HCT116 (cell line): ENCODE data around the gene ZBTB42. TPM values are rescaled to one million over a fixed set of nuclear protein-coding genes. Genes with fewer than 3 reads are reported as not detected.
A peak's percentile ranks its signal among the peaks of the same experiment; 100 is the strongest.

ENCODE experiments used
- ATAC-seq: fragments of 200-7000 bp; cut with Tn5 transposase; 2 replicates; pipeline ENCODE4 v1.9.1; 2020; ENCODE audit warnings: mild to moderate bottlenecking, moderate library complexity
- BruUV-seq: library from RNA; stranded (reverse); fragments of 400-500 nt; replicated peaks from 2 replicates; lab custom pipeline; 2021; lab: Mats Ljungman, UMichigan
- CTCF ChIA-PET: fragments of 300-600 bp; sonication (Branson Sonifier 250); formaldehyde crosslinking; loops from one replicate; lab custom pipeline; 2021; ENCODE audit warnings: antibody characterized with exemption; lab: Charles Lee
- POLR2A ChIA-PET: fragments of 300-600, 350-600 bp; sonication (Branson Sonifier 250); formaldehyde crosslinking; loops from one replicate; lab custom pipeline; 2021; ENCODE audit warnings: antibody characterized with exemption; lab: Charles Lee
- RAD21 ChIA-PET, 2 experiments: fragments of 300-600 bp; sonication (Branson Sonifier 250); formaldehyde crosslinking; loops; one replicate each; lab custom pipeline; 2023; ENCODE audit warnings: low total read pairs in 2 of 2; ENCODE audit not compliant: uncharacterized antibody in 2 of 2, unreplicated experiment in 2 of 2, low non-redundant PET in 1 of 2; lab: Charles Lee
- DNase-seq: peaks from one replicate; pipeline ENCODE4 v3.0.0-alpha.2; 2010; ENCODE audit warnings: low read depth, low spot score
- H2AFZ ChIP-seq: fragments of 200-600 bp; shearing (Covaris generic), sonication (generic); 2 replicates; pipeline ENCODE4 v1.6.1; 2017; ENCODE audit warnings: low read depth, mixed run types, mixed read lengths, antibody characterized with exemption, low read length; ENCODE audit not compliant: poor library complexity, severe bottlenecking
- H3K27ac ChIP-seq: 2 replicates; pipeline ENCODE4 v1.5.1; 2012; ENCODE audit warnings: low read depth, low read length
- H3K27me3 ChIP-seq: fragments of 200-600 bp; sonication (generic); 2 replicates; pipeline ENCODE4 v1.6.1; 2016; ENCODE audit warnings: mixed run types, low read length, mixed read lengths; ENCODE audit not compliant: insufficient read depth
- H3K36me3 ChIP-seq, 2 experiments: fragments of 200-500 bp in 1 of 2; fragments of 200-600 bp in 1 of 2; sonication (Bioruptor generic) in 1 of 2; sonication (generic) in 1 of 2; 2 replicates each; pipeline versions ENCODE4 v1.5.1 to v1.6.1; 2014 to 2016; ENCODE audit warnings: low read length in 2 of 2, inconsistent platforms in 1 of 2, mixed read lengths in 1 of 2, mixed run types in 1 of 2; ENCODE audit not compliant: insufficient read depth in 2 of 2, control insufficient read depth in 1 of 2
- H3K4me1 ChIP-seq, 2 experiments: fragments of 200-600 bp in 1 of 2; sonication (generic) in 1 of 2; 2 replicates each; pipeline versions ENCODE4 v1.5.1 to v1.6.1; 2012 to 2017; ENCODE audit warnings: low read length in 2 of 2, inconsistent platforms in 1 of 2, mild to moderate bottlenecking in 1 of 2, mixed read lengths in 1 of 2, mixed run types in 1 of 2, moderate library complexity in 1 of 2; ENCODE audit not compliant: insufficient read depth in 2 of 2, control insufficient read depth in 1 of 2
- H3K4me2 ChIP-seq: fragments of 200-600 bp; sonication (generic); 2 replicates; pipeline ENCODE4 v1.6.1; 2017; ENCODE audit warnings: mixed run types, low read length, mixed read lengths
- H3K4me3 ChIP-seq, 2 experiments: fragments of 200-600 bp in 1 of 2; sonication (generic) in 1 of 2; replicated peaks in 1 of 2; 2 replicates each; pipeline ENCODE4 v1.5.1; 2011 to 2016; ENCODE audit warnings: low read length in 2 of 2, control low read depth in 1 of 2, low read depth in 1 of 2, mild to moderate bottlenecking in 1 of 2, mixed read lengths in 1 of 2, mixed run types in 1 of 2
- H3K79me2 ChIP-seq: fragments of 200-600 bp; sonication (generic); 2 replicates; pipeline ENCODE4 v1.6.1; 2017; ENCODE audit warnings: mild to moderate bottlenecking, mixed run types, low read length, moderate library complexity, mixed read lengths; ENCODE audit not compliant: insufficient read depth
- H3K9ac ChIP-seq: fragments of 200-600 bp; sonication (generic); 2 replicates; pipeline ENCODE4 v1.6.1; 2016; ENCODE audit warnings: low read length, mixed read lengths
- H3K9me2 ChIP-seq: fragments of 200-600 bp; sonication (generic), shearing (Covaris generic); 2 replicates; pipeline ENCODE4 v1.6.1; 2017; ENCODE audit warnings: mixed run types, mild to moderate bottlenecking, moderate library complexity; ENCODE audit not compliant: insufficient read depth
- H3K9me3 ChIP-seq, 2 experiments: fragments of 200-500 bp in 1 of 2; fragments of 200-600 bp in 1 of 2; sonication (Bioruptor generic) in 1 of 2; sonication (generic) in 1 of 2; 2 replicates each; pipeline ENCODE4 v1.6.1; 2014 to 2017; ENCODE audit warnings: low read length in 2 of 2, mixed read lengths in 2 of 2, inconsistent platforms in 1 of 2, low read depth in 1 of 2, mild to moderate bottlenecking in 1 of 2, mixed run types in 1 of 2, moderate library complexity in 1 of 2; ENCODE audit not compliant: control insufficient read depth in 1 of 2, insufficient read depth in 1 of 2
- H4K20me1 ChIP-seq: fragments of 200-600 bp; sonication (generic), shearing (Covaris generic); 2 replicates; pipeline ENCODE4 v1.6.1; 2017; ENCODE audit warnings: mixed run types, mild to moderate bottlenecking, moderate library complexity; ENCODE audit not compliant: insufficient read depth
- CEBPB ChIP-seq: IDR thresholded peaks from 2 replicates; pipeline ENCODE4 v1.6.1; 2012; ENCODE audit warnings: low read depth
- EGR1 ChIP-seq: IDR thresholded peaks from 2 replicates; pipeline ENCODE4 v1.6.1; 2012; ENCODE audit warnings: low read depth
- EZH2phosphoT487 ChIP-seq: fragments of 200-600 bp; IDR thresholded peaks from 2 replicates; pipeline ENCODE4 v1.6.1; 2018; ENCODE audit warnings: antibody characterized with exemption, borderline replicate concordance
- FOSL1 ChIP-seq: IDR thresholded peaks from 2 replicates; pipeline ENCODE4 v1.6.1; 2012; ENCODE audit warnings: low read depth
- JUND ChIP-seq: IDR thresholded peaks from 2 replicates; pipeline ENCODE4 v1.6.1; 2012
- POLR2A ChIP-seq: IDR thresholded peaks from 2 replicates; pipeline ENCODE4 v1.7.0; 2011; ENCODE audit warnings: borderline replicate concordance; ENCODE audit not compliant: insufficient read depth, insufficient read length; ENCODE audit errors: extremely low read depth
- RAD21 ChIP-seq: IDR thresholded peaks from 2 replicates; pipeline ENCODE4 v1.6.1; 2012; ENCODE audit warnings: low read depth, mild to moderate bottlenecking
- SIN3A ChIP-seq: IDR thresholded peaks from 2 replicates; pipeline ENCODE4 v1.6.1; 2012; ENCODE audit warnings: low read depth
- TCF7L2 ChIP-seq: IDR thresholded peaks from 2 replicates; pipeline ENCODE4 v1.7.0; 2011; ENCODE audit warnings: borderline replicate concordance, inconsistent platforms; ENCODE audit not compliant: insufficient read depth, insufficient read length; ENCODE audit errors: extremely low read depth
- ZNF274 ChIP-seq: fragments of 200-500 bp; sonication (Bioruptor generic); IDR thresholded peaks from 2 replicates; pipeline ENCODE4 v1.6.1; 2014; ENCODE audit warnings: mild to moderate bottlenecking, low read depth, low read length, inconsistent platforms
- intact Hi-C: fragments of 100-400 bp; cut with micrococcal nuclease; formaldehyde crosslinking; loops from 2 replicates; pipeline ENCODE4 v1.10.0; 2022
- total RNA-seq: library from RNA; stranded (reverse); gene quantifications from one replicate; pipeline ENCODE4 v1.2.1, GENCODE V29; 2021; ENCODE audit not compliant: unreplicated experiment
- TF ChIP-seq, protein P1 (sequence below): IDR thresholded peaks from 2 replicates; pipeline ENCODE4 v1.6.1; 2012; ENCODE audit warnings: low read depth
- TF ChIP-seq, protein P2 (sequence below): IDR thresholded peaks from 2 replicates; pipeline ENCODE4 v1.6.1; 2012
- TF ChIP-seq, protein P3 (sequence below): IDR thresholded peaks from 2 replicates; pipeline ENCODE4 v1.6.1; 2011; ENCODE audit warnings: mild to moderate bottlenecking, low read length, moderate library complexity; ENCODE audit not compliant: insufficient replicate concordance; ENCODE audit errors: extremely low read depth
- TF ChIP-seq, protein P4 (sequence below): IDR thresholded peaks from 2 replicates; pipeline ENCODE4 v1.6.1; 2012

ZBTB42 gene
- total RNA-seq, 1 experiment from 2014 or later, result 4.4 TPM

DNA sequence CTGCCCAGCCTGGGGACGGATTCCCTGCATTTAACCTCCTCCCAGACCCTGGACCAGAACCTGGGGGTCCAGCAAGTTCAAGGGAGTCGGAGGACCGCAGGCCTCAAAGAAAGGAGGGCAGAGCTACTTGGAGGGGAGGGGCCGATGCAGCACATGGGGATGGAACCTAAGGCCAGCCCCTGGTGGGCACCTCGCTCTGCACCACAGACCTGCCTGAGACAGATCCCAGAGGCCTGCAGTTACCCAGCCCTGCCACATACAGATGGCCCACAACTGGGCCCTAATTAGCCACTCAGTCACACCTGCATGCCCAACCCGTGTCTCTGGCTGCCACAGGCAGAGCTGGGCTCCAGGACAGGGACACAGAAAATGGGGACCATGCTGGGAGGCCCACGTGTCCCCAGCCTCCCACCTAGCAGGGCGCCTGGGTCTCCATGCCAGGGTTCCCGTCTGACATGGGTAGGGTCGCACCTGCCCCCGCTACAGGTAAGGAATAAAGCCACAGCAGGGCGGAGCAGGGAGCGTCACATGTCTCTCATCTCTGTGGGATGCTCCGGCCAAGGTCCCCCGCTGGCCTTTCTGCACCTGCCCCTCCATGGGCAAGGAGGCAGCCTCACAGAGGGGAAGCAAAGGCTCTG, 22.1 kb upstream of the ZBTB42 start:
- no peaks in the 10 kb centered on the region; the same call in 1 of the 2 replicates for H3K79me2 ChIP-seq
- H3K36me3 ChIP-seq, result peaks cover 2 to 15% of the 10 kb centered on the region in 2 experiments; a peak in 2 of 4 replicates
- H3K9me2 ChIP-seq, result no peaks in the 10 kb centered on the region
- H3K9ac ChIP-seq, result no peak overlapping the region
- CTCF ChIA-PET, result no interaction called here
- H4K20me1 ChIP-seq, result no peaks in the 10 kb centered on the region
- intact Hi-C loops, result no loop called here
- DNase-seq, result no peak
- no peaks in the 10 kb centered on the region for H3K27me3 ChIP-seq
- no peak overlapping the region for H3K4me2 ChIP-seq
- no peak overlapping the region for H2AFZ ChIP-seq
- RAD21 ChIA-PET, result no interaction called here
- POLR2A ChIA-PET, result no interaction called here
- no peaks in the 10 kb centered on the region for H3K4me1 ChIP-seq
- no peak overlapping the region for H3K27ac ChIP-seq
- no peaks in the 10 kb centered on the region for H3K9me3 ChIP-seq
- peak; percentile 43; the same call in 1 of the 2 replicates for ATAC-seq
- no TSS peak for BruUV-seq
- H3K4me3 ChIP-seq, result no peak overlapping the region
- TF ChIP-seq EGR1 (no peak), ZNF274 (no peak), POLR2A (no peak), SIN3A (no peak), TCF7L2 (no peak), FOSL1 (no peak), RAD21 (no peak), JUND (no peak), CEBPB (no peak), EZH2phosphoT487 (no peak)
- TF ChIP-seq, protein P1, sequence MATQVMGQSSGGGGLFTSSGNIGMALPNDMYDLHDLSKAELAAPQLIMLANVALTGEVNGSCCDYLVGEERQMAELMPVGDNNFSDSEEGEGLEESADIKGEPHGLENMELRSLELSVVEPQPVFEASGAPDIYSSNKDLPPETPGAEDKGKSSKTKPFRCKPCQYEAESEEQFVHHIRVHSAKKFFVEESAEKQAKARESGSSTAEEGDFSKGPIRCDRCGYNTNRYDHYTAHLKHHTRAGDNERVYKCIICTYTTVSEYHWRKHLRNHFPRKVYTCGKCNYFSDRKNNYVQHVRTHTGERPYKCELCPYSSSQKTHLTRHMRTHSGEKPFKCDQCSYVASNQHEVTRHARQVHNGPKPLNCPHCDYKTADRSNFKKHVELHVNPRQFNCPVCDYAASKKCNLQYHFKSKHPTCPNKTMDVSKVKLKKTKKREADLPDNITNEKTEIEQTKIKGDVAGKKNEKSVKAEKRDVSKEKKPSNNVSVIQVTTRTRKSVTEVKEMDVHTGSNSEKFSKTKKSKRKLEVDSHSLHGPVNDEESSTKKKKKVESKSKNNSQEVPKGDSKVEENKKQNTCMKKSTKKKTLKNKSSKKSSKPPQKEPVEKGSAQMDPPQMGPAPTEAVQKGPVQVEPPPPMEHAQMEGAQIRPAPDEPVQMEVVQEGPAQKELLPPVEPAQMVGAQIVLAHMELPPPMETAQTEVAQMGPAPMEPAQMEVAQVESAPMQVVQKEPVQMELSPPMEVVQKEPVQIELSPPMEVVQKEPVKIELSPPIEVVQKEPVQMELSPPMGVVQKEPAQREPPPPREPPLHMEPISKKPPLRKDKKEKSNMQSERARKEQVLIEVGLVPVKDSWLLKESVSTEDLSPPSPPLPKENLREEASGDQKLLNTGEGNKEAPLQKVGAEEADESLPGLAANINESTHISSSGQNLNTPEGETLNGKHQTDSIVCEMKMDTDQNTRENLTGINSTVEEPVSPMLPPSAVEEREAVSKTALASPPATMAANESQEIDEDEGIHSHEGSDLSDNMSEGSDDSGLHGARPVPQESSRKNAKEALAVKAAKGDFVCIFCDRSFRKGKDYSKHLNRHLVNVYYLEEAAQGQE, result no peak
- TF ChIP-seq, protein P2, sequence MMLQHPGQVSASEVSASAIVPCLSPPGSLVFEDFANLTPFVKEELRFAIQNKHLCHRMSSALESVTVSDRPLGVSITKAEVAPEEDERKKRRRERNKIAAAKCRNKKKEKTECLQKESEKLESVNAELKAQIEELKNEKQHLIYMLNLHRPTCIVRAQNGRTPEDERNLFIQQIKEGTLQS, result no peak
- TF ChIP-seq, protein P3, sequence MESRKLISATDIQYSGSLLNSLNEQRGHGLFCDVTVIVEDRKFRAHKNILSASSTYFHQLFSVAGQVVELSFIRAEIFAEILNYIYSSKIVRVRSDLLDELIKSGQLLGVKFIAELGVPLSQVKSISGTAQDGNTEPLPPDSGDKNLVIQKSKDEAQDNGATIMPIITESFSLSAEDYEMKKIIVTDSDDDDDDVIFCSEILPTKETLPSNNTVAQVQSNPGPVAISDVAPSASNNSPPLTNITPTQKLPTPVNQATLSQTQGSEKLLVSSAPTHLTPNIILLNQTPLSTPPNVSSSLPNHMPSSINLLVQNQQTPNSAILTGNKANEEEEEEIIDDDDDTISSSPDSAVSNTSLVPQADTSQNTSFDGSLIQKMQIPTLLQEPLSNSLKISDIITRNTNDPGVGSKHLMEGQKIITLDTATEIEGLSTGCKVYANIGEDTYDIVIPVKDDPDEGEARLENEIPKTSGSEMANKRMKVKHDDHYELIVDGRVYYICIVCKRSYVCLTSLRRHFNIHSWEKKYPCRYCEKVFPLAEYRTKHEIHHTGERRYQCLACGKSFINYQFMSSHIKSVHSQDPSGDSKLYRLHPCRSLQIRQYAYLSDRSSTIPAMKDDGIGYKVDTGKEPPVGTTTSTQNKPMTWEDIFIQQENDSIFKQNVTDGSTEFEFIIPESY, result no peak
- TF ChIP-seq, protein P4, sequence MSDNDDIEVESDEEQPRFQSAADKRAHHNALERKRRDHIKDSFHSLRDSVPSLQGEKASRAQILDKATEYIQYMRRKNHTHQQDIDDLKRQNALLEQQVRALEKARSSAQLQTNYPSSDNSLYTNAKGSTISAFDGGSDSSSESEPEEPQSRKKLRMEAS, result no peak
